K562 (cell line): Measurements from ENCODE around the gene CALHM4. TPM values are rescaled to one million over a fixed set of nuclear protein-coding genes. Genes with fewer than 3 reads are reported as not detected.

ENCODE experiments used
- ATAC-seq: fragments of 200-7000 bp; cut with Tn5 transposase; 3 replicates; pipeline ENCODE4 v1.9.1; 2020; ENCODE audit warnings: moderate library complexity
- BruUV-seq: library from RNA; stranded (reverse); fragments of 400-500 nt; replicated peaks from 2 replicates; lab custom pipeline; 2021; lab: Mats Ljungman, UMichigan
- CTCF ChIA-PET: fragments of 300-600 bp; formaldehyde crosslinking; extraction: SDS; loops from one replicate; lab custom pipeline; 2021; ENCODE audit warnings: low intra/inter-chr PET ratio; lab: Yijun Ruan, JAX
- POLR2A ChIA-PET: fragments of 300-600, 350-650 bp; sonication (Branson Sonifier 250); formaldehyde crosslinking; extraction: SDS; loops from one replicate; lab custom pipeline; 2021; ENCODE audit warnings: antibody characterized with exemption, inconsistent platforms; lab: Yijun Ruan, JAX
- DNase-seq, 4 experiments: peaks; one replicate each; pipeline versions ENCODE4 v3.0.0 to v3.0.0-alpha.2; 2011 to 2018; ENCODE audit warnings: low spot score in 3 of 4, mixed read lengths in 3 of 4; ENCODE audit errors: extremely low read depth in 1 of 4
- FAIRE-seq: peaks from 2 replicates; lab custom pipeline; 2011; peaks lifted over from hg19 to GRCh38; lab: Jason Lieb, UNC
- H2AFZ ChIP-seq: 2 replicates; pipeline ENCODE4 v1.6.0; 2011; ENCODE audit warnings: low read depth, low read length, control low read depth, inconsistent platforms
- H3K27ac ChIP-seq: fragments of 200-600 bp; 3 replicates; pipeline ENCODE4 v1.8.0; 2011; ENCODE audit warnings: low read depth, mild to moderate bottlenecking, control low read depth, inconsistent platforms, low read length, moderate library complexity, mixed read lengths; ENCODE audit errors: extremely low read depth
- H3K27me3 ChIP-seq, 2 experiments: fragments of 300-600 bp in 1 of 2; 2 replicates in 1 of 2; 3 replicates in 1 of 2; pipeline versions ENCODE4 v1.6.0 to v1.8.0; 2011; ENCODE audit warnings: inconsistent platforms in 2 of 2, low read length in 2 of 2, mild to moderate bottlenecking in 1 of 2, mixed read lengths in 1 of 2, moderate library complexity in 1 of 2; ENCODE audit not compliant: control insufficient read depth in 2 of 2, insufficient read depth in 2 of 2
- H3K36me3 ChIP-seq: fragments of 300-600 bp; 3 replicates; pipeline ENCODE4 v1.8.0; 2011; ENCODE audit warnings: mild to moderate bottlenecking, low read length, inconsistent platforms; ENCODE audit not compliant: control insufficient read depth, insufficient read depth
- H3K4me1 ChIP-seq, 2 experiments: fragments of 200-600 bp in 1 of 2; replicated peaks in 1 of 2; 2 replicates in 1 of 2; 3 replicates in 1 of 2; pipeline versions ENCODE4 v1.5.1 to v1.8.0; 2011; ENCODE audit warnings: inconsistent platforms in 2 of 2, low read length in 2 of 2, mild to moderate bottlenecking in 1 of 2, mixed read lengths in 1 of 2, moderate library complexity in 1 of 2; ENCODE audit not compliant: control insufficient read depth in 2 of 2, insufficient read depth in 2 of 2
- H3K4me2 ChIP-seq: 2 replicates; pipeline ENCODE4 v1.6.1; 2011; ENCODE audit warnings: low read length, control low read depth, inconsistent platforms, mixed read lengths; ENCODE audit not compliant: insufficient read depth
- H3K4me3 ChIP-seq: fragments of 200-600 bp; sonication (generic), shearing (Covaris generic); 2 replicates; pipeline ENCODE4 v1.5.1; 2016; ENCODE audit warnings: control low read depth, inconsistent platforms
- H3K79me2 ChIP-seq: fragments of 200-600 bp; 3 replicates; pipeline ENCODE4 v1.8.0; 2011; ENCODE audit warnings: low read length, inconsistent platforms; ENCODE audit not compliant: control insufficient read depth, insufficient read depth
- H3K9ac ChIP-seq, 2 experiments: 2 replicates each; pipeline versions ENCODE4 v1.6.0 to v1.6.1; 2011; ENCODE audit warnings: low read depth in 2 of 2, low read length in 2 of 2, control low read depth in 1 of 2, inconsistent platforms in 1 of 2, mild to moderate bottlenecking in 1 of 2, mixed read lengths in 1 of 2; ENCODE audit not compliant: insufficient read depth in 1 of 2
- H3K9me1 ChIP-seq: one replicate; pipeline ENCODE4 v1.6.0; 2011; ENCODE audit warnings: inconsistent platforms, mild to moderate bottlenecking, low read length, moderate library complexity; ENCODE audit not compliant: control insufficient read depth, insufficient read depth
- H3K9me3 ChIP-seq: replicated peaks from 2 replicates; pipeline ENCODE4 v1.5.1; 2011; ENCODE audit warnings: low read depth, low read length, inconsistent platforms; ENCODE audit not compliant: control insufficient read depth, insufficient read depth
- H4K20me1 ChIP-seq: replicated peaks from 2 replicates; pipeline ENCODE4 v1.6.1; 2011; ENCODE audit warnings: low read length, inconsistent platforms, mixed read lengths; ENCODE audit not compliant: control insufficient read depth, insufficient read depth
- E2F4 ChIP-seq: sonication (generic); formaldehyde crosslinking; IDR thresholded peaks from 2 replicates; pipeline ENCODE4 v1.8.0; 2022; ENCODE audit warnings: mild to moderate bottlenecking, low read depth, missing genetic modification reagents
- HDAC6 ChIP-seq: IDR thresholded peaks from 2 replicates; pipeline ENCODE4 v1.6.1; 2012; ENCODE audit warnings: low read depth, mild to moderate bottlenecking, control low read depth, inconsistent platforms, low read length, moderate library complexity
- HOXB6 ChIP-seq: fragments of 250-450 bp; sonication (Bioruptor Pico); IDR thresholded peaks from 2 replicates; pipeline ENCODE4 v1.5.1; 2022; ENCODE audit warnings: mild to moderate bottlenecking, borderline replicate concordance
- ILK ChIP-seq: fragments of 450-650 bp; IDR thresholded peaks from 2 replicates; pipeline ENCODE4 v1.6.1; 2016; ENCODE audit warnings: missing genetic modification characterization, low read depth, mild to moderate bottlenecking, missing compliant biosample characterization, moderate library complexity, borderline replicate concordance
- KDM1A ChIP-seq, 2 experiments: fragments of 450-650 bp; IDR thresholded peaks; 2 replicates each; pipeline ENCODE4 v1.6.1; 2016; ENCODE audit warnings: mild to moderate bottlenecking in 2 of 2
- RBBP5 ChIP-seq: fragments of 200-600 bp; sonication (generic); IDR thresholded peaks from 2 replicates; pipeline ENCODE4 v1.6.1; 2012; ENCODE audit warnings: borderline replicate concordance, mild to moderate bottlenecking, low read length, control low read depth, inconsistent platforms; ENCODE audit not compliant: insufficient read depth, poor library complexity, severe bottlenecking
- SAP30 ChIP-seq: fragments of 200-600 bp; sonication (generic); IDR thresholded peaks from 2 replicates; pipeline ENCODE4 v1.6.1; 2012; ENCODE audit warnings: borderline replicate concordance, low read depth, mild to moderate bottlenecking, moderate library complexity, low read length, control low read depth, inconsistent platforms; ENCODE audit not compliant: insufficient read depth, poor library complexity, severe bottlenecking
- SIN3B ChIP-seq: fragments of 450-650 bp; IDR thresholded peaks from 2 replicates; pipeline ENCODE4 v1.6.1; 2017; ENCODE audit warnings: low read depth, mild to moderate bottlenecking, moderate library complexity
- SREBF1 ChIP-seq: fragments of 150-350 bp; IDR thresholded peaks from 2 replicates; pipeline ENCODE4 v1.6.1; 2014; ENCODE audit warnings: antibody characterized with exemption, low read depth, low read length, borderline replicate concordance
- THRA ChIP-seq: fragments of 450-650 bp; IDR thresholded peaks from 2 replicates; pipeline ENCODE4 v1.6.1; 2017; ENCODE audit warnings: mild to moderate bottlenecking, moderate library complexity
- ZFP36 ChIP-seq: fragments of 150-350 bp; IDR thresholded peaks from 2 replicates; pipeline ENCODE4 v1.6.1; 2018; ENCODE audit warnings: low read length, low read depth; ENCODE audit not compliant: partially characterized antibody
- ZNF3 ChIP-seq: fragments of 250-450 bp; sonication (Bioruptor Pico); IDR thresholded peaks from 2 replicates; pipeline ENCODE4 v1.5.0; 2021; ENCODE audit warnings: mild to moderate bottlenecking, moderate library complexity
- WGBS: fragments of 100-300 bp; shearing (Covaris generic); methylation state at CpG from one replicate; pipeline ENCODE4 v1.1.6; 2016; ENCODE audit warnings: low coverage, mixed read lengths; ENCODE audit not compliant: insufficient coverage; ENCODE audit errors: missing lambda C conversion rate; 5-methylcytosine and 5-hydroxymethylcytosine counted together
- in situ Hi-C: fragments of 300-500 bp; cut with MboI; formaldehyde crosslinking; loops from 4 replicates; pipeline ENCODE4 v1.15.0; 2018; ENCODE audit warnings: inconsistent platforms, mixed read lengths
- intact Hi-C: fragments of 100-400 bp; cut with micrococcal nuclease; formaldehyde crosslinking; loops from 2 replicates; pipeline ENCODE4 v1.14.2; 2022
- polyA plus RNA-seq, 8 experiments: library from polyadenylated mRNA; depleted of rRNA in 4 of 8; stranded (reverse) in 5 of 8; unstranded in 3 of 8; fragments of >200 nt; fragmentation: Nextera tagmentation in 2 of 8; fragmentation: Illumina TruSeq in 1 of 8; extraction: Ambion mirVana in 2 of 8; extraction: Trizol in 1 of 8; gene quantifications; 2 replicates each; pipeline versions ENCODE4 v1.2.1 to v1.2.3, GENCODE V29; 2011 to 2014; ENCODE audit warnings: inconsistent platforms in 1 of 8, missing spikeins in 1 of 8
- total RNA-seq, 7 experiments: library from RNA; depleted of rRNA in 6 of 7; stranded (reverse); fragments of >200 nt in 6 of 7; fragmentation: Illumina TruSeq in 2 of 7; extraction: Trizol in 2 of 7; gene quantifications; 2 replicates each; pipeline versions ENCODE4 v1.2.1 to v1.2.3, GENCODE V29; 2011 to 2021; ENCODE audit warnings: low replicate concordance in 1 of 7

Gene CALHM4
- total and polyA plus RNA-seq, 9 of the 15 experiments (the other 6 are each of a cell fraction or from before 2014, with no cell fraction given): not detected

- H3K9me1 ChIP-seq: no peaks in the 10 kb centered on the region
- DNase-seq (no peak), FAIRE-seq (no peak), ATAC-seq (no peak)
- H3K9me3 ChIP-seq: no peaks in the 10 kb centered on the region
- no peak overlapping the region for H2AFZ ChIP-seq
- no peaks in the 10 kb centered on the region for H4K20me1 ChIP-seq
- intact Hi-C loops: no loop called here
- POLR2A ChIA-PET: no interaction called here
- H3K4me2 ChIP-seq: no peak overlapping the region
- no peak overlapping the region for H3K4me3 ChIP-seq
- no peaks in the 10 kb centered on the region for H3K79me2 ChIP-seq
- WGBS: 65% methylated on average over 1 of the region's 1 CpG
- CTCF ChIA-PET: no interaction called here
- no peaks in the 10 kb centered on the region for H3K36me3 ChIP-seq
- no peak for TF ChIP-seq E2F4 (CRISPR knock-in tag)
- no peak for TF ChIP-seq KDM1A (IDR thresholded peaks at IDR 0.05)
- no peak for TF ChIP-seq SREBF1
- TF ChIP-seq SIN3B: no peak
- TF ChIP-seq HOXB6 (CRISPR knock-in tag): no peak
- no peak for TF ChIP-seq HDAC6
- TF ChIP-seq RBBP5: no peak
- TF ChIP-seq SAP30: no peak
- no peak for TF ChIP-seq ZNF3 (CRISPR knock-in tag)
- no peak for TF ChIP-seq ZFP36
- TF ChIP-seq THRA: no peak
- TF ChIP-seq ILK: no peak
- in situ Hi-C loops: loop anchor here (10.0 kb wide), 1 partner anchor 271 kb away; no protein-coding TSS in a partner anchor
- H3K27ac ChIP-seq: no peak overlapping the region
- no peak overlapping the region for H3K9ac ChIP-seq
- H3K27me3 ChIP-seq: no peaks in the 10 kb centered on the region; a peak in 1 of 5 replicates
- no TSS peak for BruUV-seq
- peaks cover 2 to 4% of the 10 kb centered on the region in 2 experiments; a peak in 2 of 5 replicates for H3K4me1 ChIP-seq
Observed at GRCh38 chr6:116556065-116556464, 2.5 kb downstream of the CALHM4 start.
